NCI-H345 (cell line): ENCODE measurements around the gene KLF3.

Experiments used
- DNase-seq: peaks from one replicate; lab custom pipeline; 2025; lab: John Stamatoyannopoulos, UW

Gene KLF3

DNA sequence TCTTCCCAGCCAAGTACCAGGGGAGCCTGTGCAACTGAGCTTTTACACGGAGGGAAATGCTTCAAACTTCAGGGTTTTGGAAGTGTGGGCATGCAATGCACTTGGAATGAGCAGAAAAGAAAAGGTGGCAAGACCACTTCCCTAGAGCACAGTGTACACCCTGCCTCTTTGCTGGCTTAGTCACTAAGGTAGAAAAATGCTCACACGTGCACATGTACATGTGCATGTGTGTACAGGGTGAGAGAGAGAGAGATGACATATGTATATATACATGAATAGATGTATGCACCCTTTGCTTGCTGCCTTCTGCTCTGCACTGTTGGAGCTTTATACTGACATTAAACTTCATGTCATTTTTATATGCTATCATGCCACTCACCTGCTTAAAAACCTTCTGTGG, 7.9 kb upstream of the KLF3 start:
- DNase-seq: no peak

DNA sequence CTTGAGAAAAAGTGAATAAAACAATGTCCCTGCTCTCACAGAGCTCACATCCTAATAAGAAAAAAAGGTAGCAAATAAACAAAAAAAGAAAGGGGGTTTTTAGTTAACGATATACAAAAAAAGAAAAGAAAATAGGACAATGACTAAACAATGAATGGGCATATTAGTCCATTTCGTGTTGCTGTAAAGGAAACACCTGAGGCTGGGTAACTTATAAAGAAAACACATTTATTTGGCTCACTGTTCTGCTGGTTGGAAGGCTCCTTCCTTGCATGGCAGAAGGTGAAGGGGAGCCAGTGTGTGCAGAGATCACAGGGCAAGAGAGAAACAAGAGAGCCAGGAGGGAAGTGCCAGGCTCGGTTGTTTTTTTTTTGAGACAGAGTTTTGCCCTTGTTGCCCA, 4.7 kb upstream of the KLF3 start:
- DNase-seq: no peak

DNA sequence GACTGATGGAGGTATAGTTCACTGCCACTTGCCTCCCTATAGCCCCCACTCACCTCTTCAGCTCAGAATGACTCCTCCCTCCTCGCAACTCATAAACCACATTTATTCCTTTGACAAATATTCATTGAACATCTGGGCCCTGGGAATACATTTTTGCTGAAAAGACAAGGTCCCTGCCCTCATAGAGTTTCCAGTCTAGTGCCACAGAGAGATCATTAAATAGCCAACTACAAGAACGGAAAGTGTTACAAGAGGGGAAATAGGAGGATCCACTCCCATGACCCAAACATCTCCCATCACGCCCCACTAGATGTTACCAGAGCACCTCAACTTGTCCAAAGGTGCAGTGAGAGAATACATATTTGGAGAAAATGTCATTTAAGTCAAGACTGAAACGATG, 3.2 kb upstream of the KLF3 start:
- DNase-seq: no peak

GRCh38 chr4:38661371-38661770, 2.6 kb upstream of the KLF3 start:
- DNase-seq: no peak

- no peak for DNase-seq
Measured at GRCh38 chr4:38662522-38663089, 1.4 kb upstream of the KLF3 start.

DNA sequence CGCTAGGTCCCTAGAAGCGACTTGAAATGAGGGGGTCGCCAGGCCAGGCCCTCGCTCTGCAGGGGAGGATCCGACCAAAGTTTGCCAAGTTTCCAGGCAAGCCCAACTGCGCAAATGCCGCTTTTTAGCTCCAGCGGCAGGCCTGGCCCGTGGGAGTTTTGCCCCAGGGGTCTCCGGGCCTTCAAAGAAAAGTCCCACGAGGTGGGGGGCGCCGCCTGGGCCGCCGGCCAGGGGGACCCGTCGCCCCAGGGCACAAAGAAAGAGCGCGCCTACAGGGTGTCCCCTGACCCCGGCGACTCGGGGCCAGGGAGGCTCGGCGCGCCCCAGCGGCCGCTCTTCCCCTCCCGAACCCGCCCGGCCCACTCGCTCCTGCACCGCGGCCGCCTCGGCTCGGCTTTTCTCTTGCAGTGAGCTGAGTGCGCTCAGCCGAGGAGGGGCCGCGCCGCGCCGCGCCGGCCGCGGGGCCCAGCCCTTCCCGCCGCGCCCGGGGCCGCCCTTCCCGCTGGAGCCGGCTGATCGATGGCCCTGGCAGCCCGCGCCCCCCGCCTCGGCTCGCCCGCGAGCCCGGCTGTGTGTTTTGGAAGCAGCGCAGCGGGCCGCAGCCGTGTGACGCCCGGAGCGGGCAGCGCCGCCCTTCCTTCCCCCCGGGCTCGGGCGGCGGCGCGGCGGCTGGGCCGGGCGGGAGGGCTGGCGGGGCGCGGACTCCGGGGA, 754 bp upstream of the KLF3 start:
- DNase-seq: no peak

DNA sequence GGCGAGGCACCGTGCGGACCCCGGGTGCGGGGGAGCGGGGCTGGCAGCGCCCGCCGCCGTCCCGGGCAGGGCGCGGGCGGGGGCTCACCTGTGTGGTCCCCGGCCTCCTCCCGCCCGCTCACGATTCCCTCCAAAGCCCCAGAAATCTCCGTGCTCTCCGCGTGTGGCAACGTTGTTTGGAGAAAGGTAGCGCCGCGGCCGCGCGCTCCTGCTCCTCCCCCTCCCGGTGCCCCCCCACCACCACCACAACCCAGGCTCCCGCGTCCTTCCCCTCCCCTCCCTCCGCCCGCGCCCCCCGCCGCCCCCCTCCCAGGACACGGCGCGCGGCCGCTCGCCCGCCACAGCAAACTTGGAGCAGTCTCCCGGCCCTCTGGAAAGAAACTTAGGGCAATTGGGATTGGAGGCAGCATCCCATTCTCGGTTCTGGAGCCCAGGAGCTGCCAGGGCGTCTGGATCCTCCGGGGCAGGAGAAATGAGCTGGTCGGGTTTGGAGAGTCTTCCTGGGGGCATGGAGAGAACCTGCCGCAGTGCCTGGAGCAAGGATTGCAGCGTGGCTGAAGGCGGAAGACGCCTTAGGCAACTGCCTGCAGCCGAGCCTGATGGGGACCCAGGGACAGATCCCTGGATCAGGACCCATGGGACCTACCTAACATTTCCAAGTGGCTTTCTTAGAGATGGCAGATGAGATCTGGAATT, 855 bp downstream of the KLF3 start:
- DNase-seq: peak; percentile 50

- no peak for DNase-seq
Measured at GRCh38 chr4:38665551-38666411, 1.8 kb downstream of the KLF3 start.

DNA sequence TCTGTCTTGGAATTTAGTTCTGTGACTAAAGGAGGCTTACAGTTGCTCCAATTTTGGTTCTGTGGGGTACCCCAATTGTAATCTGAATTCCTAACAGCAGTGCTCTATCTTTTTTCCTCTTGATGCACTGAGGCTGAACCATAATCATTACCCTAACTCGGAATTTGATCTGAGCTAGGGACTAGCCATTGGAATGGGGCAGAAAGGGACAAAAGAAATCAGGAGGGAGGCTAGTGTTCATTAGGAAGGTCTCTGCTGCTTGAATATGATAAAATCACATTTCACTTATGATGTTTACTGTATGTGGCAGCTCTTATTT, 2.7 kb downstream of the KLF3 start:
- no peak for DNase-seq

GRCh38 chr4:38667085-38667893, 3.3 kb downstream of the KLF3 start:
- DNase-seq: peak; percentile 72

GRCh38 chr4:38668203-38668971, 4.4 kb downstream of the KLF3 start:
- DNase-seq: no peak

DNA sequence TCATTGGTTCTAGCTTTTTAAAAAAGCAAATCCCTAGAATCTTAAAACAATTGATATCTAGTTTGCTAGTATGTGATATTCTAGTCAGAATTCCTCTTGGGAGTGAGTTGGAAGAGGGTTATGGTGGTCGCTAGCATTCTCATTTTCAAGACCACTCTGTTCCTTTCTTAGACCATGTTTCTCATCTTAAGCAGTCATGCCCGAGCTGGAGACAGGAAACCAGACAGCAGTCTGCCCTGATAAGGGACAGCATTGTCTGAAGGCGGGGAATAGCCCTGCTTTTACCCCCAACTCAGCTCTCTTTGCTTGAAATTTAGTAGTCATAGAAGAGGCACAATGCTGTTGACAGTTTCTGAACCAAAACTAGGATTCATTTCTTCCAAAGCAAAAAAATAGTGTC, 5.2 kb downstream of the KLF3 start:
- DNase-seq: no peak

DNA sequence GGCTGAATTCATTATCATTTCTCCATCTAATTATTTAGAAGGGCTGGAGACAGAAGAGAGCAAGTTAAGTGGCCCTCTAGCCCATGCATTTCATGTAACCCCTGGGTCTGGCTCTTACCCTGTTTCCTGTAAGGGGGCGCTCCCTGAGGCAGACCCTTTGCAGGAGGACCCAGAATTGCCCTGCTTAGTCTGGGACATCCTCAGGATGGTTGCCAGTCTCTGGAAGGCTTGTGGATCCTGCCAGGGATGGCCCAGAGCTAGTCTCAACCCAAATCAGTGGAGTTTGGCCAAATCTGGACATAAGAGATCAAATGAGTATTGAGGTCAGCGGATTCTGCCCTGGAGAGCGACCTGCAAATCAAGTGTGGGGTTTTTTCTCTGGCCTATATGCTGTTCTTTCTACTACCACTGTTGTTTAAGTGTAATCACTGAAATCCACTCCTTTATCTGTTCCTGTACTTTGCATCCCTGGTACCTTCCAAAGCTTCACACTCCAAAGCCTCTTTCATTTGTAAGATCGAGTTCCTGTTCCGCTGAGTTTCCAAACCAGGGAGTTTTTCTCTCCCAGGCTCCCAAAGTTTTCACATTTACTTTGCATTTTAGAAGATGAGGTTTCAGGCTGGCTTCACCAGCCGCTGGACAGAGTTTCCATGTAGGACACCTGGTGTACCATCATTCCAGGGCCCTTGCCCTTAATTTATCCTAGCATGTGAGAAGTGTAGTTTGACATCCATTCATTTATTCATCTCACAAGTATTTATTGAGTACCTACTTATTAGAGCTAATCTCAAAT, 6.3 kb downstream of the KLF3 start:
- no peak for DNase-seq

GRCh38 chr4:38670939-38671591, 7.1 kb downstream of the KLF3 start:
- no peak for DNase-seq

DNA sequence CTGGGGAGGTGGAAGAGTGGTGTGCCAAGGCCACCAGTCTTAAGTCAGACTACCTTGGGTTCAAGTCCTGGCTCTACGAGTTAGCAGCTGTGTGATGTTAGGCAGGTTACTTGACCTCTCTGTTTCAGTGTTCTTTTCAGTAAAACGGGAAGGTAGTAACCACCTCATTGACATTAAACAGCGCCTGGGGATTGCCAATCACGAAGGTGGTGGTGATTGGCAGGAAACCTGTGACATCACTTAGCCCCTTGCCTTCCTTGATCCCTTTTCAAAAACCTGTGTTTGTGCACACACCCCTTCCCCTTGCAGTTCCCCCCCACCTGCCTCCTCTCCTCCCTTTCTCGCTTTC, 7.6 kb downstream of the KLF3 start:
- no peak for DNase-seq

GRCh38 chr4:38672074-38672396, 8.0 kb downstream of the KLF3 start:
- no peak for DNase-seq

GRCh38 chr4:38672397-38673129, 8.6 kb downstream of the KLF3 start:
- no peak for DNase-seq

DNA sequence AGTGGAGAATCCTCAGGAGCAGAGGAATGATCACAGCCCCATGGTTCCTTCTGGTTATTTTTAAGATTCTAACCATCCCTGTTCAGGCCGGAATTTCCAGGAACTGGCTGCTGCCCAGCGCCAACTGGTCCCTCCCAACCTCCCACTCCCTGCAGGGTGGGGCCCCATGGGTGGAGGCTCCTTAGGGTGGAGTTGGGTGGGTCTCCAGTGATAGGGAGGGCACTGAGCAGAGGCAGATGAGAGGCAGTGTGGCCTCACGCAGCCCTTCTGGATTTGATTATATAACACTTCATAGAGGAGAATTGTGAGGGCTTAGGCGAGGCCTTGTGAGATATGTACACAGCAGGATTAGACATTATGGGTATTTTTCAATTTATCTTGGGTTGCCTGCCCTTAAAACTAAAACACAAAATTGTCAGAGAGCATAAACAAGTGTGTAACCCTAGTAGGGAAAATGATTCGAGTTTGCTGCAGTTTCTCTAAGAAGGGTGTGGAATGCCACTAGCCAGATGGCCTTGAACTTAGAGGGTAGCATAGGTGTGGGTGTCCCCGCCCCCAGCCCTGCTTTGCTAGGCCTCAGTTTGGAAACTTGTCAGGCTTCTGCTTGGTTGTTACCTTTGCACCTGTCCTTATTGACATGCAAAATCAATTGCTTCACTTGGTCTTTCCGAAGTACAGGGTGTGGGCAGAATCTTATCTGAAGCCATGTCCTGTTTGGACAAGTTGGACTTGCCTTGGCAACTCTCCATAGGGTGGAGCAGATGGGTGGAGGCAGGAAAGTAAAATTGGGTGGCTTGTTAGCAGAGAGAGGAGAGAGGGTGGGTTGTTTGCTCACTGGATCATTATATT, 9.4 kb downstream of the KLF3 start:
- peak; percentile 49 for DNase-seq
